HEK293 (cell line): ENCODE results near the gene SH3BP1.

ENCODE experiments used
- BCL11A ChIP-seq: fragments of 450-650 bp; formaldehyde crosslinking; IDR thresholded peaks from 2 replicates; pipeline ENCODE4 v1.5.1; 2016; ENCODE audit warnings: low read depth, missing biosample characterization, missing genetic modification characterization
- BCL11B ChIP-seq: fragments of 450-650 bp; formaldehyde crosslinking; IDR thresholded peaks from 2 replicates; pipeline ENCODE4 v1.5.1; 2016; ENCODE audit warnings: low read depth, missing biosample characterization, missing genetic modification characterization
- GLIS1 ChIP-seq: fragments of 450-650 bp; formaldehyde crosslinking; IDR thresholded peaks from 2 replicates; pipeline ENCODE4 v1.5.1; 2016; ENCODE audit warnings: missing biosample characterization, missing genetic modification characterization
- GLIS2 ChIP-seq: fragments of 450-650 bp; formaldehyde crosslinking; IDR thresholded peaks from 2 replicates; pipeline ENCODE4 v1.5.1; 2016; ENCODE audit warnings: missing biosample characterization, missing genetic modification characterization
- KLF1 ChIP-seq: fragments of 450-650 bp; formaldehyde crosslinking; IDR thresholded peaks from 2 replicates; pipeline ENCODE4 v1.5.1; 2016; ENCODE audit warnings: missing biosample characterization, missing genetic modification characterization
- KLF8 ChIP-seq: fragments of 450-650 bp; formaldehyde crosslinking; IDR thresholded peaks from 2 replicates; pipeline ENCODE4 v1.5.1; 2016; ENCODE audit warnings: missing biosample characterization, missing genetic modification characterization
- WT1 ChIP-seq: fragments of 450-650 bp; formaldehyde crosslinking; IDR thresholded peaks from 2 replicates; pipeline ENCODE4 v1.5.1; 2016; ENCODE audit warnings: missing biosample characterization, missing genetic modification characterization
- YY1 ChIP-seq: fragments of 450-650 bp; formaldehyde crosslinking; IDR thresholded peaks from 2 replicates; pipeline ENCODE4 v1.5.1; 2018; ENCODE audit warnings: missing biosample characterization, missing genetic modification characterization
- YY2 ChIP-seq: fragments of 450-650 bp; formaldehyde crosslinking; IDR thresholded peaks from 2 replicates; pipeline ENCODE4 v1.5.1; 2016; ENCODE audit warnings: missing biosample characterization, missing genetic modification characterization
- ZBTB10 ChIP-seq: fragments of 450-650 bp; formaldehyde crosslinking; IDR thresholded peaks from 2 replicates; pipeline ENCODE4 v1.5.1; 2016; ENCODE audit warnings: missing biosample characterization, missing genetic modification characterization
- ZBTB26 ChIP-seq: fragments of 450-650 bp; formaldehyde crosslinking; optimal IDR thresholded peaks from 2 replicates; pipeline ENCODE3; 2016; ENCODE audit warnings: missing biosample characterization, mild to moderate bottlenecking, missing genetic modification characterization
- ZEB2 ChIP-seq: fragments of 450-650 bp; formaldehyde crosslinking; IDR thresholded peaks from 2 replicates; pipeline ENCODE4 v1.5.1; 2016; ENCODE audit warnings: missing biosample characterization, missing genetic modification characterization
- ZIC2 ChIP-seq: fragments of 450-650 bp; formaldehyde crosslinking; IDR thresholded peaks from 2 replicates; pipeline ENCODE4 v1.5.1; 2016; ENCODE audit warnings: missing biosample characterization, missing genetic modification characterization
- ZNF155 ChIP-seq: fragments of 450-650 bp; formaldehyde crosslinking; IDR thresholded peaks from 2 replicates; pipeline ENCODE4 v1.5.1; 2016; ENCODE audit warnings: missing biosample characterization, missing genetic modification characterization
- ZNF169 ChIP-seq: fragments of 450-650 bp; formaldehyde crosslinking; IDR thresholded peaks from 2 replicates; pipeline ENCODE4 v1.5.1; 2016; ENCODE audit warnings: missing biosample characterization, missing genetic modification characterization
- ZNF223 ChIP-seq: fragments of 450-650 bp; formaldehyde crosslinking; IDR thresholded peaks from 2 replicates; pipeline ENCODE4 v1.5.1; 2016; ENCODE audit warnings: missing biosample characterization, missing genetic modification characterization
- ZNF426 ChIP-seq: fragments of 450-650 bp; formaldehyde crosslinking; IDR thresholded peaks from 2 replicates; pipeline ENCODE4 v1.5.1; 2017; ENCODE audit warnings: missing biosample characterization, missing genetic modification characterization, mild to moderate bottlenecking, inconsistent platforms, moderate library complexity
- ZNF518A ChIP-seq: fragments of 450-650 bp; formaldehyde crosslinking; conservative IDR thresholded peaks from 2 replicates; pipeline ENCODE4 v1.5.1; 2016; ENCODE audit warnings: low read depth, missing biosample characterization, missing genetic modification characterization
- ZNF529 ChIP-seq: fragments of 450-650 bp; formaldehyde crosslinking; IDR thresholded peaks from 2 replicates; pipeline ENCODE4 v1.5.1; 2017; ENCODE audit warnings: missing genetic modification characterization, missing biosample characterization; ENCODE audit not compliant: insufficient replicate concordance
- ZNF76 ChIP-seq: fragments of 450-650 bp; formaldehyde crosslinking; IDR thresholded peaks from 2 replicates; pipeline ENCODE4; 2016; ENCODE audit warnings: low read depth, missing biosample characterization, missing genetic modification characterization, borderline replicate concordance
- ZSCAN5A ChIP-seq: fragments of 450-650 bp; formaldehyde crosslinking; IDR thresholded peaks from 2 replicates; pipeline ENCODE4 v1.5.1; 2016; ENCODE audit warnings: missing biosample characterization, missing genetic modification characterization

SH3BP1 gene

GRCh38 chr22:37659066-37659896, 19.8 kb downstream of the SH3BP1 start (continued):
- TF ChIP-seq ZNF518A (tag by site-specific recombination) (no peak), GLIS1 (peak; percentile 42), ZNF426 (tag by site-specific recombination) (no peak), KLF8 (tag by site-specific recombination) (peak; percentile 23; the same call in 1 of the 2 replicates), ZBTB10 (tag by site-specific recombination) (0 out of 2 replicates have a peak, but pooled peaks have one; percentile 51), GLIS2 (tag by site-specific recombination) (peak; percentile 86), ZNF155 (tag by site-specific recombination) (no peak), YY2 (tag by site-specific recombination) (peak; percentile 39; the same call in 1 of the 2 replicates), ZIC2 (tag by site-specific recombination) (peak; percentile 89), ZSCAN5A (tag by site-specific recombination) (no peak), KLF1 (tag by site-specific recombination) (peak; percentile 51; the same call in 1 of the 2 replicates), ZNF76 (no peak), ZBTB26 (tag by site-specific recombination) (peak; percentile 96), BCL11B (tag by site-specific recombination) (peak; percentile 40; the same call in 1 of the 2 replicates), YY1 (tag by site-specific recombination) (no peak), ZNF169 (tag by site-specific recombination) (no peak), WT1 (tag by site-specific recombination) (no peak), ZNF223 (no peak), ZNF529 (tag by site-specific recombination) (no peak), ZEB2 (tag by site-specific recombination) (peak; percentile 63; the same call in 1 of the 2 replicates), BCL11A (tag by site-specific recombination) (no peak)
